Panc1 (cell line): Measurements from ENCODE around the gene CRLF2. TPM values are rescaled to one million over a fixed set of nuclear protein-coding genes. Genes with fewer than 3 reads are reported as not detected.

Experiments used
- ATAC-seq: fragments of 200-7000 bp; cut with Tn5 transposase; 2 replicates; pipeline ENCODE4 v1.9.1; 2020; ENCODE audit warnings: mild to moderate bottlenecking, moderate library complexity
- BruUV-seq: library from RNA; stranded (reverse); fragments of 400-500 nt; replicated peaks from 2 replicates; lab custom pipeline; 2021; lab: Mats Ljungman, UMichigan
- CTCF ChIA-PET: fragments of 300-600 bp; sonication (Branson Sonifier 250); formaldehyde crosslinking; loops from one replicate; lab custom pipeline; 2022; ENCODE audit warnings: antibody characterized with exemption; lab: Charles Lee
- POLR2A ChIA-PET: fragments of 300-600 bp; sonication (Branson Sonifier 250); formaldehyde crosslinking; loops from one replicate; lab custom pipeline; 2022; ENCODE audit warnings: antibody characterized with exemption; lab: Charles Lee
- DNase-seq: peaks from one replicate; pipeline ENCODE4 v3.0.0-alpha.2; 2010; ENCODE audit warnings: low read depth, low spot score
- H3K27ac ChIP-seq: 2 replicates; pipeline ENCODE4 v1.5.1; 2011; ENCODE audit warnings: mild to moderate bottlenecking, low read length, inconsistent platforms
- H3K27me3 ChIP-seq: fragments of 200-500 bp; sonication (Bioruptor generic); 2 replicates; pipeline ENCODE4 v1.6.0; 2014; ENCODE audit warnings: low read length, inconsistent platforms; ENCODE audit not compliant: control insufficient read depth, insufficient read depth
- H3K36me3 ChIP-seq: fragments of 200-500 bp; sonication (Bioruptor generic); 2 replicates; pipeline ENCODE4 v1.5.1; 2014; ENCODE audit warnings: inconsistent platforms, mild to moderate bottlenecking, low read length, moderate library complexity; ENCODE audit not compliant: control insufficient read depth, insufficient read depth
- H3K4me1 ChIP-seq: 2 replicates; pipeline ENCODE4 v1.5.1; 2011; ENCODE audit warnings: inconsistent platforms, mild to moderate bottlenecking, low read length, moderate library complexity; ENCODE audit not compliant: control insufficient read depth, insufficient read depth
- H3K4me3 ChIP-seq, 2 experiments: 2 replicates each; pipeline ENCODE4 v1.5.1; 2011 to 2012; ENCODE audit warnings: low read depth in 2 of 2, low read length in 2 of 2, mild to moderate bottlenecking in 2 of 2, inconsistent platforms in 1 of 2, moderate library complexity in 1 of 2
- H3K9me3 ChIP-seq: fragments of 200-500 bp; sonication (Bioruptor generic); 2 replicates; pipeline ENCODE4 v1.5.1; 2014; ENCODE audit warnings: low read depth, mild to moderate bottlenecking, inconsistent platforms, low read length, moderate library complexity; ENCODE audit not compliant: control insufficient read depth, insufficient read depth
- CTCF ChIP-seq: fragments of 450-650 bp; IDR thresholded peaks from 2 replicates; pipeline ENCODE4 v1.5.1; 2017; ENCODE audit warnings: mild to moderate bottlenecking
- POLR2AphosphoS5 ChIP-seq: IDR thresholded peaks from 2 replicates; pipeline ENCODE4 v1.6.1; 2012; ENCODE audit warnings: mild to moderate bottlenecking, low read depth, low read length, moderate library complexity
- REST ChIP-seq, 2 experiments: IDR thresholded peaks; 2 replicates each; pipeline ENCODE4 v1.6.1; 2011 to 2012; ENCODE audit warnings: low read depth in 2 of 2, control low read depth in 1 of 2, low read length in 1 of 2, mild to moderate bottlenecking in 1 of 2, moderate library complexity in 1 of 2; ENCODE audit not compliant: insufficient read depth in 1 of 2
- SIN3A ChIP-seq: IDR thresholded peaks from 2 replicates; pipeline ENCODE4 v1.6.1; 2012; ENCODE audit warnings: low read depth, mild to moderate bottlenecking, low read length, moderate library complexity, borderline replicate concordance; ENCODE audit not compliant: insufficient read depth
- TCF7L2 ChIP-seq: IDR thresholded peaks from 2 replicates; pipeline ENCODE4 v1.6.1; 2011; ENCODE audit warnings: mild to moderate bottlenecking, low read depth, low read length, inconsistent platforms
- in situ Hi-C: cut with HindIII; loops from 2 replicates; pipeline ENCODE4 v1.10.0; 2016; ENCODE audit warnings: low sequenced_read_pairs, low pct_unique_long_range_greater_than_20kb
- intact Hi-C: fragments of 100-400 bp; cut with micrococcal nuclease; formaldehyde crosslinking; loops from one replicate; pipeline ENCODE4 v1.10.0; 2022; ENCODE audit not compliant: unreplicated experiment
- total RNA-seq: library from RNA; stranded (reverse); gene quantifications from one replicate; pipeline ENCODE4 v1.2.1, GENCODE V29; 2021; ENCODE audit not compliant: unreplicated experiment

CRLF2 gene
- total RNA-seq, 1 experiment from 2014 or later = 0.67 TPM

- no TSS peak for BruUV-seq
- Histone ChIP-seq H3K27me3 (no peaks in the 10 kb centered on the region), H3K36me3 (no peaks in the 10 kb centered on the region), H3K4me3 (no peak overlapping the region), H3K4me1 (no peaks in the 10 kb centered on the region), H3K27ac (no peak overlapping the region), H3K9me3 (no peaks in the 10 kb centered on the region)
- ATAC-seq (no peak), DNase-seq (no peak)
- in situ Hi-C loops (no loop called here), intact Hi-C loops (no loop called here)
- POLR2A ChIA-PET = no interaction called here
- CTCF ChIA-PET = no interaction called here
- no peak for TF ChIP-seq SIN3A
- no peak for TF ChIP-seq CTCF
- no peak for TF ChIP-seq TCF7L2
- TF ChIP-seq REST (IDR thresholded peaks at IDR 0.05; ENCODE audit: insufficient read depth in 1 of 2, low read depth in 2 of 2, low read length in 1 of 2) = no peak
- TF ChIP-seq POLR2AphosphoS5 = no peak
Observed at GRCh38 chrX:1215123-1215823, 2.8 kb upstream of the CRLF2 start.

GRCh38 chrX:1213971-1214370 lies 1.5 kb upstream of the CRLF2 start:
- Histone ChIP-seq H3K9me3 (no peaks in the 10 kb centered on the region), H3K4me1 (no peaks in the 10 kb centered on the region), H3K27me3 (no peaks in the 10 kb centered on the region), H3K4me3 (no peak overlapping the region), H3K27ac (no peak overlapping the region), H3K36me3 (no peaks in the 10 kb centered on the region)
- no peak for DNase-seq
- POLR2A ChIA-PET = no interaction called here
- no peak for ATAC-seq
- intact Hi-C loops = no loop called here
- in situ Hi-C loops = no loop called here
- CTCF ChIA-PET = no interaction called here
- no TSS peak for BruUV-seq
- TF ChIP-seq REST (IDR thresholded peaks at IDR 0.05; ENCODE audit: insufficient read depth in 1 of 2, low read depth in 2 of 2, low read length in 1 of 2) (no peak), TCF7L2 (no peak), POLR2AphosphoS5 (no peak), CTCF (no peak), SIN3A (no peak)
